ENCODE results near the gene COG5.

Gene COG5

GRCh38 chr7:107322015-107322414 lies 241.7 kb downstream of the COG5 start:
- Histone ChIP-seq H3K36me3 (ENCODE audit: control insufficient read depth in 2 of 2, insufficient read depth in 1 of 2, low read length in 2 of 2) (no peaks in the 10 kb centered on the region; a peak in 1 of 3 replicates), H3K9me3 (ENCODE audit: control insufficient read depth, insufficient read depth, low read depth, low read length) (no peaks in the 10 kb centered on the region), H3K4me3 (ENCODE audit: low read depth, low read length) (no peak overlapping the region), H3K27ac (ENCODE audit: extremely low read depth, low read depth, low read length) (no peak overlapping the region), H3K4me1 (ENCODE audit: control insufficient read depth, insufficient read depth, low read length) (no peaks in the 10 kb centered on the region)
- TF ChIP-seq PRDM2 (tag by site-specific recombination; IDR thresholded peaks at IDR 0.05; ENCODE audit: borderline replicate concordance): no peak
- no peak for TF ChIP-seq ZNF112 (tag by site-specific recombination; IDR thresholded peaks at IDR 0.05)
- TF ChIP-seq ZBTB10 (tag by site-specific recombination; IDR thresholded peaks at IDR 0.05): no peak
- TF ChIP-seq ZNF239 (tag by site-specific recombination; IDR thresholded peaks at IDR 0.05): no peak
- TF ChIP-seq ZSCAN23 (tag by site-specific recombination; IDR thresholded peaks at IDR 0.05): no peak
- no peak for TF ChIP-seq ZNF155 (tag by site-specific recombination; IDR thresholded peaks at IDR 0.05)
- no peak for TF ChIP-seq SP2 (tag by site-specific recombination; IDR thresholded peaks at IDR 0.05)
- TF ChIP-seq ZNF501 (tag by site-specific recombination; IDR thresholded peaks at IDR 0.05): no peak
- TF ChIP-seq ZNF561 (tag by site-specific recombination; IDR thresholded peaks at IDR 0.05; ENCODE audit: borderline replicate concordance): no peak
- TF ChIP-seq ZNF223 (tag by site-specific recombination; IDR thresholded peaks at IDR 0.05): no peak
- TF ChIP-seq ZNF837 (tag by site-specific recombination; IDR thresholded peaks at IDR 0.05): no peak
- TF ChIP-seq ZNF623 (tag by site-specific recombination; IDR thresholded peaks at IDR 0.05): no peak
- no peak for TF ChIP-seq ZNF202 (tag by site-specific recombination; IDR thresholded peaks at IDR 0.05; ENCODE audit: borderline replicate concordance)
- no peak for TF ChIP-seq PRDM10 (tag by site-specific recombination; IDR thresholded peaks at IDR 0.05)
- no peak for TF ChIP-seq ZNF514 (tag by site-specific recombination; IDR thresholded peaks at IDR 0.05)
- TF ChIP-seq KLF1 (tag by site-specific recombination; IDR thresholded peaks at IDR 0.05): no peak
- TF ChIP-seq MYNN (tag by site-specific recombination; IDR thresholded peaks at IDR 0.05; ENCODE audit: borderline replicate concordance): no peak
- ChIA-PET CTCF (no interaction called here), POLR2A (no interaction called here)

All from HEK293 (cell line).